ENCODE results near the gene OR51V1.

DNA sequence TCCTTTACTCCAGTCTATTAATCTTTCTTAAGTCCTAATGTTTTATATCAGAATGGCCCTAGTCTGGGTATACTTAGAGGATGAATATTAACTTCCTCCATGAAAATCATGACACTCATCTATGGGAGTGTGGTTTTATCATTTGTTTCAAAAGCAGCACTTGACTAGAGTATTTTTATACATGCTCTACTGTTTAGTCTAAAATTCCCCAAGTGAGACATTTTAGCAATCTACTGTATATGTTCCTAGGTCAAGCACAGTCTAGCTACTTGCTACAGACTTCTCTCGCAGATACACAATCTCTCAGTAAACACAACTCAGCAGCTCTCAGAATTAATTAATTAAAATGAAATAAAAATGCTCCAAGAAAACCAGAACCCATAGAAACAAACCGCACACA lies 29.3 kb upstream of the OR51V1 start:
- peak; percentile 13 for TF ChIP-seq POLR2A (IDR thresholded peaks at IDR 0.05; ENCODE audit: low read length)
- no peak for TF ChIP-seq GATA1 (IDR thresholded peaks at IDR 0.05; ENCODE audit: low read depth, low read length)
